A673 (cell line): ENCODE data around the gene TESPA1.

Experiments used
- EZH2 ChIP-seq: fragments of 200-600 bp; sonication (generic); IDR thresholded peaks from 2 replicates; pipeline ENCODE4 v1.6.1; 2017; ENCODE audit warnings: borderline replicate concordance, low read depth, mild to moderate bottlenecking, mixed read lengths, antibody characterized with exemption, low read length; ENCODE audit not compliant: poor library complexity, severe bottlenecking
- TF ChIP-seq, protein P1 (sequence below): fragments of 300-800, 200-600 bp; sonication (generic); conservative IDR thresholded peaks from 2 replicates; pipeline ENCODE4 v1.5.1; 2017; ENCODE audit warnings: low read depth, mild to moderate bottlenecking, antibody characterized with exemption, low read length, moderate library complexity, mixed read lengths

DNA sequence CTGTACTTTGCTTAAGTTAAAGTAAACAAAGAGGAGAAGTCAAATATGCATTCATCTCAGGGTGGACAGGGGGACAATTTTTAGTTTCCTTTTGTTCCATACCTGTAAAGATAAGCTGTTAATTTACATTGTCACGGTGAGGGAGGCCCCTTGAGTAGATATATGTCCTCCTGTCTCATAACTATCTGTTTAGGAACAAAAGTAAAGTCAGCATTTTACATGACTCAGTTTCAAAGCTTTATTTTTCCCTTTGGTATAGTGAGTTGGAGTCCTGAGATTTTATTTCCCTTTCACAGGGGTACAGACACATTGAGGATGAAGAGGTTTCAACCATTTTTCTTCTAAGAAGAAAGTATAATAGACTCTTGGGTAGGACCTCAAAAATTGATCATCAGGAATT lies 50.1 kb downstream of the TESPA1 start:
- TF ChIP-seq, protein P1, sequence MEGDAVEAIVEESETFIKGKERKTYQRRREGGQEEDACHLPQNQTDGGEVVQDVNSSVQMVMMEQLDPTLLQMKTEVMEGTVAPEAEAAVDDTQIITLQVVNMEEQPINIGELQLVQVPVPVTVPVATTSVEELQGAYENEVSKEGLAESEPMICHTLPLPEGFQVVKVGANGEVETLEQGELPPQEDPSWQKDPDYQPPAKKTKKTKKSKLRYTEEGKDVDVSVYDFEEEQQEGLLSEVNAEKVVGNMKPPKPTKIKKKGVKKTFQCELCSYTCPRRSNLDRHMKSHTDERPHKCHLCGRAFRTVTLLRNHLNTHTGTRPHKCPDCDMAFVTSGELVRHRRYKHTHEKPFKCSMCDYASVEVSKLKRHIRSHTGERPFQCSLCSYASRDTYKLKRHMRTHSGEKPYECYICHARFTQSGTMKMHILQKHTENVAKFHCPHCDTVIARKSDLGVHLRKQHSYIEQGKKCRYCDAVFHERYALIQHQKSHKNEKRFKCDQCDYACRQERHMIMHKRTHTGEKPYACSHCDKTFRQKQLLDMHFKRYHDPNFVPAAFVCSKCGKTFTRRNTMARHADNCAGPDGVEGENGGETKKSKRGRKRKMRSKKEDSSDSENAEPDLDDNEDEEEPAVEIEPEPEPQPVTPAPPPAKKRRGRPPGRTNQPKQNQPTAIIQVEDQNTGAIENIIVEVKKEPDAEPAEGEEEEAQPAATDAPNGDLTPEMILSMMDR = no peak
- no peak for TF ChIP-seq EZH2
